CD14-positive monocyte (primary cell): ENCODE data around the gene ROR1. TPM values are rescaled to one million over a fixed set of nuclear protein-coding genes. Genes with fewer than 3 reads are reported as not detected.

Experiments used
- DNase-seq, 3 donors: peaks; one replicate each; pipeline ENCODE4 v3.0.0-alpha.2; 2011 to 2022
- H2AFZ ChIP-seq: 2 replicates; pipeline ENCODE4 v1.6.0; 2012; ENCODE audit warnings: mild to moderate bottlenecking, low read depth, low read length, inconsistent platforms; ENCODE audit not compliant: insufficient read depth, poor library complexity, severe bottlenecking
- H3K27ac ChIP-seq, 2 donors: 1 replicate in 1 of 2; 2 replicates in 1 of 2; pipeline ENCODE4 v1.5.1; 2012 to 2013; ENCODE audit warnings: low read length in 2 of 2, control low read depth in 1 of 2, inconsistent platforms in 1 of 2, low read depth in 1 of 2, mild to moderate bottlenecking in 1 of 2
- H3K27me3 ChIP-seq, 2 donors: one replicate each; pipeline versions ENCODE4 v1.6.0 to v1.6.1; 2011 to 2013; ENCODE audit warnings: low read length in 2 of 2; ENCODE audit not compliant: control insufficient read depth in 2 of 2, insufficient read depth in 2 of 2
- H3K36me3 ChIP-seq, 2 donors: replicated peaks in 1 of 2; 1 replicate in 1 of 2; 2 replicates in 1 of 2; pipeline versions ENCODE4 v1.5.1 to v1.6.1; 2012 to 2013; ENCODE audit warnings: low read length in 2 of 2, control low read depth in 1 of 2, inconsistent platforms in 1 of 2, mild to moderate bottlenecking in 1 of 2; ENCODE audit not compliant: insufficient read depth in 2 of 2, control insufficient read depth in 1 of 2
- H3K4me1 ChIP-seq, 2 donors: 1 replicate in 1 of 2; 2 replicates in 1 of 2; pipeline versions ENCODE4 v1.5.1 to v1.6.1; 2012 to 2013; ENCODE audit warnings: low read length in 2 of 2, control low read depth in 1 of 2, inconsistent platforms in 1 of 2, mild to moderate bottlenecking in 1 of 2, moderate library complexity in 1 of 2; ENCODE audit not compliant: insufficient read depth in 2 of 2, control insufficient read depth in 1 of 2
- H3K4me2 ChIP-seq: replicated peaks from 2 replicates; pipeline ENCODE3; 2012; ENCODE audit warnings: low read length, moderate library complexity, mild to moderate bottlenecking; ENCODE audit not compliant: poor library complexity, severe bottlenecking; ENCODE audit errors: extremely low read depth
- H3K4me3 ChIP-seq, 3 experiments: fragments of 200-600 bp in 1 of 3; sonication (generic) in 1 of 3; replicated peaks in 1 of 3; 1 replicate in 2 of 3; 2 replicates in 1 of 3; pipeline ENCODE4 v1.5.1; 2011 to 2013; ENCODE audit warnings: low read length in 3 of 3, mild to moderate bottlenecking in 3 of 3, control low read depth in 2 of 3, low read depth in 2 of 3, inconsistent platforms in 1 of 3, moderate library complexity in 1 of 3
- H3K79me2 ChIP-seq: 2 replicates; pipeline ENCODE4 v1.6.0; 2012; ENCODE audit warnings: mild to moderate bottlenecking, control low read depth, inconsistent platforms, low read length, moderate library complexity; ENCODE audit not compliant: insufficient read depth
- H3K9ac ChIP-seq: 2 replicates; pipeline ENCODE4 v1.6.0; 2017; ENCODE audit warnings: low read length, mild to moderate bottlenecking; ENCODE audit not compliant: insufficient read depth, poor library complexity, severe bottlenecking
- H3K9me3 ChIP-seq, 2 donors: replicated peaks in 1 of 2; 1 replicate in 1 of 2; 2 replicates in 1 of 2; pipeline versions ENCODE4 v1.5.1 to v1.6.1; 2012 to 2013; ENCODE audit warnings: low read length in 2 of 2, control low read depth in 1 of 2; ENCODE audit not compliant: control insufficient read depth in 1 of 2, insufficient read depth in 1 of 2
- H4K20me1 ChIP-seq: 2 replicates; pipeline ENCODE4 v1.6.0; 2012; ENCODE audit warnings: mild to moderate bottlenecking, low read length, control low read depth, moderate library complexity; ENCODE audit not compliant: insufficient read depth
- H3K27ac Mint-ChIP-seq, 7 donors: one replicate each; pipeline ENCODE4 v1.8.0; 2020; ENCODE audit warnings: mild to moderate bottlenecking in 7 of 7, mixed read lengths in 7 of 7, moderate library complexity in 6 of 7, inconsistent platforms in 2 of 7
- H3K27me3 Mint-ChIP-seq, 3 donors: one replicate each; pipeline ENCODE4 v1.8.0; 2021 to 2022; ENCODE audit warnings: low read depth in 3 of 3, mild to moderate bottlenecking in 3 of 3, mixed read lengths in 3 of 3, moderate library complexity in 3 of 3, inconsistent platforms in 1 of 3
- H3K36me3 Mint-ChIP-seq, 2 donors: one replicate each; pipeline ENCODE4 v1.8.0; 2020; ENCODE audit warnings: mixed read lengths in 2 of 2, inconsistent platforms in 1 of 2, mild to moderate bottlenecking in 1 of 2
- H3K4me1 Mint-ChIP-seq: one replicate; pipeline ENCODE4 v1.8.0; 2020; ENCODE audit warnings: mild to moderate bottlenecking, mixed read lengths
- H3K4me3 Mint-ChIP-seq, 2 donors: one replicate each; pipeline ENCODE4 v1.8.0; 2020; ENCODE audit warnings: mild to moderate bottlenecking in 2 of 2, mixed read lengths in 2 of 2, moderate library complexity in 1 of 2
- H3K9me3 Mint-ChIP-seq, 7 donors: one replicate each; pipeline ENCODE4 v1.8.0; 2020 to 2022; ENCODE audit warnings: mixed read lengths in 7 of 7, mild to moderate bottlenecking in 6 of 7, moderate library complexity in 6 of 7, inconsistent platforms in 2 of 7
- CTCF ChIP-seq: fragments of 200-600 bp; IDR thresholded peaks from one replicate; pipeline ENCODE4 v1.8.0; 2022; ENCODE audit warnings: antibody characterized with exemption, mild to moderate bottlenecking
- WGBS: methylation state at CpG from one replicate; pipeline ENCODE4 v1.1.5; 2013; ENCODE audit warnings: missing lambda C conversion rate; ENCODE audit not compliant: insufficient coverage; 5-methylcytosine and 5-hydroxymethylcytosine counted together
- intact Hi-C, 2 donors: fragments of 100-400 bp; cut with micrococcal nuclease; formaldehyde crosslinking; loops; one replicate each; pipeline versions ENCODE4 v1.15.0 to v1.15.1; 2023
- polyA plus RNA-seq, 3 donors: library from polyadenylated mRNA; depleted of rRNA in 1 of 3; unstranded in 2 of 3; stranded (reverse) in 1 of 3; fragments of 300-500 nt in 2 of 3; fragments of >200 nt in 1 of 3; fragmentation: Illumina TruSeq in 2 of 3; gene quantifications; 1 replicate in 2 of 3; 2 replicates in 1 of 3; pipeline ENCODE4 v1.2.3, GENCODE V29; 2012 to 2021

The ROR1 gene
- polyA plus RNA-seq, 3 donors: not detected

DNA sequence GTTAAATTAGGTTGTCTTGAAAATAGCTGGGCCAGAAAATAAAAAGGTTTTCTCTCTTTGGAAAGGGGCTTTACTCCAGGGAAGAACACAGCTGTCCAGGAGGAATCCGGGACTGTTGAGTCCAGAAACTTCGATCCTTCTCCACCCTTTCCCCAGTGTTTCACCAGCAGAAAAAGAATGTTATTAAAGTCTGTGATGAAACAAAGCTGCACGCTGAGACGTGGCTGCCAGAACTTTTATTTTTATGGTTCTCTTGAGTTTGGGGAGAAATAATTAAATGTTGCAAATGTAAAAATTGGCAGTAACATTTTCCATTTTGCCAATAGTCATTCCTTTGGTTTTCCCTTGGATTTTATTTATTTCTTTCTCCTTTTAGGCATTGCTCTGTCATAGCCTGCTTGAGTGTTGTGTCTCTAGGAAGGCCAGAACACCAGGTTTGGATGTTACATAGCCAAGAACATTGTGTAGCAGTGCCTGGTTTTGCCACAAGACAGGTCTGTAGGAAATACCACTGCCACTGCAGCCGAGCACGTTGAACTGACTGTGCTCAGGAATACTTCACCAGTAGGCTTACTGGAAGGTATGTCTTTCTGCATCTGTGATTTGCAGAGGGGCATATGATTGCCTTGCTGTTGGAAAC, 87.4 kb downstream of the ROR1 start:
- Mint-ChIP-seq H3K36me3 (no peaks in the 10 kb centered on the region), H3K4me3 (no peak overlapping the region), H3K27ac (no peak overlapping the region), H3K27me3 (no peaks in the 10 kb centered on the region), H3K9me3 (peaks cover 0 to 5% (median 1%) of the 10 kb centered on the region in 7 donors), H3K4me1 (no peaks in the 10 kb centered on the region)
- Histone ChIP-seq H3K9me3 (no peaks in the 10 kb centered on the region), H3K9ac (no peak overlapping the region), H3K36me3 (no peaks in the 10 kb centered on the region), H4K20me1 (no peaks in the 10 kb centered on the region), H3K79me2 (no peaks in the 10 kb centered on the region), H2AFZ (no peak overlapping the region), H3K4me3 (no peak overlapping the region), H3K27me3 (no peaks in the 10 kb centered on the region), H3K27ac (no peak overlapping the region), H3K4me2 (no peak overlapping the region), H3K4me1 (no peaks in the 10 kb centered on the region)
- WGBS: 88% methylated on average over 2 of the region's 6 CpGs
- intact Hi-C loops: no loop called here
- TF ChIP-seq CTCF: no peak
- DNase-seq: no peak

GRCh38 chr1:63863145-63863544, 89.3 kb downstream of the ROR1 start:
- no peak for TF ChIP-seq CTCF
- Histone ChIP-seq H3K9ac (no peak overlapping the region), H2AFZ (no peak overlapping the region), H3K9me3 (no peaks in the 10 kb centered on the region), H3K4me3 (no peak overlapping the region), H3K27me3 (no peaks in the 10 kb centered on the region), H3K4me2 (no peak overlapping the region), H4K20me1 (no peaks in the 10 kb centered on the region), H3K79me2 (no peaks in the 10 kb centered on the region), H3K4me1 (no peaks in the 10 kb centered on the region), H3K27ac (no peak overlapping the region), H3K36me3 (no peaks in the 10 kb centered on the region)
- no peaks in the 10 kb centered on the region for H3K27me3 Mint-ChIP-seq
- 83% methylated on average over 1 of the region's 3 CpGs for WGBS
- H3K27ac Mint-ChIP-seq: no peak overlapping the region
- no peaks in the 10 kb centered on the region for H3K4me1 Mint-ChIP-seq
- no peak overlapping the region for H3K4me3 Mint-ChIP-seq
- intact Hi-C loops: no loop called here
- no peak for DNase-seq
- H3K9me3 Mint-ChIP-seq: peaks cover 0 to 2% (median 0%) of the 10 kb centered on the region in 7 donors
- no peaks in the 10 kb centered on the region for H3K36me3 Mint-ChIP-seq
